CD8-positive, alpha-beta memory T cell (primary cell): ENCODE data around the gene GPSM1. TPM values are rescaled to one million over a fixed set of nuclear protein-coding genes. Genes with fewer than 3 reads are reported as not detected.

Source experiments
- CTCF ChIA-PET: fragments of 350-600 bp; sonication (Branson Sonifier 250); formaldehyde crosslinking; loops from one replicate; lab custom pipeline; 2021; ENCODE audit warnings: antibody characterized with exemption; lab: Charles Lee
- POLR2A ChIA-PET: fragments of 350-600 bp; sonication (Branson Sonifier 250); formaldehyde crosslinking; loops from one replicate; lab custom pipeline; 2021; ENCODE audit warnings: antibody characterized with exemption; lab: Charles Lee
- DNase-seq, 5 donors: peaks; one replicate each; pipeline versions ENCODE4 v3.0.0 to v3.0.0-alpha.2; 2020 to 2022; ENCODE audit warnings: mixed read lengths in 1 of 5
- H3K27ac ChIP-seq: one replicate; pipeline ENCODE4 v1.7.0; 2013; ENCODE audit warnings: low read depth, mild to moderate bottlenecking, low read length, moderate library complexity
- H3K27me3 ChIP-seq: 2 replicates; pipeline ENCODE4 v1.7.0; 2013; ENCODE audit warnings: low read length, mild to moderate bottlenecking; ENCODE audit not compliant: insufficient read depth, poor library complexity, severe bottlenecking
- H3K36me3 ChIP-seq: 2 replicates; pipeline ENCODE4 v1.7.0; 2013; ENCODE audit warnings: mild to moderate bottlenecking, low read length, moderate library complexity; ENCODE audit not compliant: insufficient read depth
- H3K4me1 ChIP-seq: 2 replicates; pipeline ENCODE4 v1.7.0; 2013; ENCODE audit warnings: mild to moderate bottlenecking, low read length, moderate library complexity; ENCODE audit not compliant: insufficient read depth
- H3K4me3 ChIP-seq: 2 replicates; pipeline ENCODE4 v1.7.0; 2013; ENCODE audit warnings: mild to moderate bottlenecking, low read length
- H3K9me3 ChIP-seq: 2 replicates; pipeline ENCODE4 v1.7.0; 2013; ENCODE audit warnings: mild to moderate bottlenecking, low read length
- H3K27ac Mint-ChIP-seq, 8 donors: one replicate each; pipeline ENCODE4 v1.8.0; 2020 to 2021; ENCODE audit warnings: mixed read lengths in 8 of 8, mild to moderate bottlenecking in 6 of 8, inconsistent platforms in 3 of 8, moderate library complexity in 3 of 8
- H3K27me3 Mint-ChIP-seq, 2 donors: one replicate each; pipeline ENCODE4 v1.8.0; 2020 to 2021; ENCODE audit warnings: mixed read lengths in 2 of 2, mild to moderate bottlenecking in 1 of 2, moderate library complexity in 1 of 2
- H3K36me3 Mint-ChIP-seq, 3 donors: one replicate each; pipeline ENCODE4 v1.8.0; 2020 to 2021; ENCODE audit warnings: mixed read lengths in 3 of 3, inconsistent platforms in 1 of 3, mild to moderate bottlenecking in 1 of 3
- H3K4me1 Mint-ChIP-seq, 3 donors: one replicate each; pipeline ENCODE4 v1.8.0; 2020 to 2021; ENCODE audit warnings: mixed read lengths in 3 of 3, inconsistent platforms in 1 of 3, mild to moderate bottlenecking in 1 of 3
- H3K4me3 Mint-ChIP-seq, 7 donors: one replicate each; pipeline ENCODE4 v1.8.0; 2020 to 2021; ENCODE audit warnings: mixed read lengths in 7 of 7, mild to moderate bottlenecking in 6 of 7, moderate library complexity in 4 of 7, inconsistent platforms in 2 of 7
- H3K9me3 Mint-ChIP-seq, 5 donors: one replicate each; pipeline ENCODE4 v1.8.0; 2020 to 2022; ENCODE audit warnings: mixed read lengths in 5 of 5, mild to moderate bottlenecking in 3 of 5, moderate library complexity in 2 of 5, inconsistent platforms in 1 of 5
- polyA plus RNA-seq: library from polyadenylated mRNA; unstranded; fragments of 300-500 nt; fragmentation: Illumina TruSeq; gene quantifications from one replicate; pipeline ENCODE4 v1.2.3, GENCODE V29; 2021
- total RNA-seq, 2 experiments: library from RNA; stranded (reverse); gene quantifications; one replicate each; pipeline ENCODE4 v1.2.3, GENCODE V29; 2021

The GPSM1 gene
- total and polyA plus RNA-seq, 3 experiments from 2014 or later = 1.7 to 7.5 (median 6.8) TPM

- no peaks in the 10 kb centered on the region for H3K9me3 Mint-ChIP-seq
- H3K27ac Mint-ChIP-seq = no peak overlapping the region
- no peaks in the 10 kb centered on the region for H3K27me3 Mint-ChIP-seq
- ChIA-PET POLR2A (no interaction called here), CTCF (no interaction called here)
- peaks cover 25% of the 10 kb centered on the region for H3K36me3 ChIP-seq
- no peak overlapping the region for H3K4me3 ChIP-seq
- no peaks in the 10 kb centered on the region for H3K9me3 ChIP-seq
- H3K27ac ChIP-seq = no peak overlapping the region
- peak overlapping the region in 1 of 7 donors; percentile 59 for H3K4me3 Mint-ChIP-seq
- H3K4me1 ChIP-seq = peaks cover 15% of the 10 kb centered on the region
- H3K27me3 ChIP-seq = no peaks in the 10 kb centered on the region
- no peak for DNase-seq
- H3K36me3 Mint-ChIP-seq = peaks cover 6 to 60% (median 10%) of the 10 kb centered on the region in 3 donors
- H3K4me1 Mint-ChIP-seq = peaks cover 12 to 17% (median 14%) of the 10 kb centered on the region in 3 donors
Observed at GRCh38 chr9:136395020-136395340, 67.6 kb downstream of the GPSM1 start.

GRCh38 chr9:136395345-136396218 lies 68.2 kb downstream of the GPSM1 start:
- peaks cover 25% of the 10 kb centered on the region for H3K36me3 ChIP-seq
- no peak overlapping the region for H3K4me3 Mint-ChIP-seq
- no peak for DNase-seq
- H3K9me3 ChIP-seq = no peaks in the 10 kb centered on the region
- no peaks in the 10 kb centered on the region for H3K27me3 ChIP-seq
- no peak overlapping the region for H3K4me3 ChIP-seq
- ChIA-PET POLR2A (no interaction called here), CTCF (interaction anchor here (0.6 kb wide), 1 partner anchor 1027 kb away, joined by 3 read pairs; the partner anchor contains the start of genes EXD3 and NOXA1)
- peaks cover 20% of the 10 kb centered on the region for H3K4me1 ChIP-seq
- peaks cover 6 to 57% (median 9%) of the 10 kb centered on the region in 3 donors for H3K36me3 Mint-ChIP-seq
- H3K27me3 Mint-ChIP-seq = no peaks in the 10 kb centered on the region
- peaks cover 13 to 19% (median 14%) of the 10 kb centered on the region in 3 donors for H3K4me1 Mint-ChIP-seq
- no peaks in the 10 kb centered on the region for H3K9me3 Mint-ChIP-seq
- no peak overlapping the region for H3K27ac ChIP-seq
- no peak overlapping the region for H3K27ac Mint-ChIP-seq

GRCh38 chr9:136396219-136396515 lies 68.8 kb downstream of the GPSM1 start:
- H3K4me3 Mint-ChIP-seq = peak overlapping the region in 1 of 7 donors; percentile 65
- H3K36me3 ChIP-seq = peaks cover 25% of the 10 kb centered on the region
- no peaks in the 10 kb centered on the region for H3K27me3 ChIP-seq
- H3K9me3 ChIP-seq = no peaks in the 10 kb centered on the region
- ChIA-PET CTCF (interaction anchor here (0.6 kb wide), 1 partner anchor 1027 kb away, joined by 3 read pairs; the partner anchor contains the start of genes EXD3 and NOXA1), POLR2A (no interaction called here)
- H3K4me1 ChIP-seq = peaks cover 22% of the 10 kb centered on the region
- no peaks in the 10 kb centered on the region for H3K9me3 Mint-ChIP-seq
- no peak overlapping the region for H3K27ac ChIP-seq
- H3K36me3 Mint-ChIP-seq = peaks cover 4 to 54% (median 9%) of the 10 kb centered on the region in 3 donors
- no peak overlapping the region for H3K4me3 ChIP-seq
- peaks cover 13 to 21% (median 14%) of the 10 kb centered on the region in 3 donors for H3K4me1 Mint-ChIP-seq
- H3K27me3 Mint-ChIP-seq = no peaks in the 10 kb centered on the region
- DNase-seq = no peak
- H3K27ac Mint-ChIP-seq = no peak overlapping the region

- H3K36me3 Mint-ChIP-seq = peaks cover 0 to 48% (median 2%) of the 10 kb centered on the region in 3 donors
- peak overlapping the region in 1 of 7 donors; percentile 91 for H3K4me3 Mint-ChIP-seq
- H3K27ac ChIP-seq = no peak overlapping the region
- H3K27me3 Mint-ChIP-seq = no peaks in the 10 kb centered on the region
- peaks cover 32% of the 10 kb centered on the region for H3K36me3 ChIP-seq
- H3K27ac Mint-ChIP-seq = no peak overlapping the region
- no peaks in the 10 kb centered on the region for H3K9me3 Mint-ChIP-seq
- peaks cover 19 to 32% (median 20%) of the 10 kb centered on the region in 3 donors for H3K4me1 Mint-ChIP-seq
- no peaks in the 10 kb centered on the region for H3K9me3 ChIP-seq
- DNase-seq = no peak
- no peak overlapping the region for H3K4me3 ChIP-seq
- POLR2A ChIA-PET = no interaction called here
- H3K27me3 ChIP-seq = no peaks in the 10 kb centered on the region
- CTCF ChIA-PET = no interaction called here
- peaks cover 23% of the 10 kb centered on the region for H3K4me1 ChIP-seq
Observed at GRCh38 chr9:136397643-136398042, 70.3 kb downstream of the GPSM1 start.

GRCh38 chr9:136398286-136398685 lies 70.9 kb downstream of the GPSM1 start:
- no peaks in the 10 kb centered on the region for H3K9me3 ChIP-seq
- peaks cover 33% of the 10 kb centered on the region for H3K36me3 ChIP-seq
- Mint-ChIP-seq H3K4me1 (peaks cover 21 to 35% (median 22%) of the 10 kb centered on the region in 3 donors), H3K27me3 (no peaks in the 10 kb centered on the region), H3K4me3 (peak overlapping the region; percentile 82 to 94 (median 85)), H3K9me3 (no peaks in the 10 kb centered on the region), H3K27ac (peak overlapping the region in 1 of 8 donors; percentile 81), H3K36me3 (peaks cover 0 to 47% (median 2%) of the 10 kb centered on the region in 3 donors)
- POLR2A ChIA-PET = no interaction called here
- no peaks in the 10 kb centered on the region for H3K27me3 ChIP-seq
- peaks cover 28% of the 10 kb centered on the region for H3K4me1 ChIP-seq
- H3K4me3 ChIP-seq = no peak overlapping the region
- CTCF ChIA-PET = no interaction called here
- H3K27ac ChIP-seq = no peak overlapping the region
- no peak for DNase-seq

- H3K27ac Mint-ChIP-seq = peak overlapping the region in 7 of 8 donors; percentile 58 to 86 (median 81)
- Histone ChIP-seq H3K4me3 (peak overlapping the region; percentile 80), H3K27me3 (no peaks in the 10 kb centered on the region), H3K9me3 (no peaks in the 10 kb centered on the region), H3K36me3 (peaks cover 22% of the 10 kb centered on the region), H3K4me1 (peaks cover 39% of the 10 kb centered on the region), H3K27ac (peak overlapping the region; percentile 54)
- peak in 4 of 5 donors; percentile 17 to 44 (median 32) for DNase-seq
- peaks cover 32 to 46% (median 33%) of the 10 kb centered on the region in 3 donors for H3K4me1 Mint-ChIP-seq
- no peaks in the 10 kb centered on the region for H3K9me3 Mint-ChIP-seq
- no peaks in the 10 kb centered on the region for H3K27me3 Mint-ChIP-seq
- peak overlapping the region; percentile 82 to 94 (median 85) for H3K4me3 Mint-ChIP-seq
- ChIA-PET POLR2A (no interaction called here), CTCF (interaction anchor here (0.8 kb wide), 1 partner anchor 36 kb away, joined by 3 read pairs; the partner anchor contains the start of gene DNLZ)
- H3K36me3 Mint-ChIP-seq = peaks cover 0 to 42% (median 2%) of the 10 kb centered on the region in 3 donors
Observed at GRCh38 chr9:136399176-136400037, 72.1 kb downstream of the GPSM1 start.

- peaks cover 48% of the 10 kb centered on the region for H3K4me1 ChIP-seq
- ChIA-PET POLR2A (no interaction called here), CTCF (interaction anchor here (0.7 to 1.8 kb wide), 6 partner anchors 9 to 64 kb away, joined by 3 to 13 read pairs (median 4); partner anchors contain the start of genes DNLZ, ENTR1 and PMPCA)
- no peaks in the 10 kb centered on the region for H3K27me3 ChIP-seq
- peak; percentile 81 to 90 (median 83) for DNase-seq
- peak within 1 kb of the TSS; percentile 80 for H3K4me3 ChIP-seq
- Mint-ChIP-seq H3K4me3 (peak within 1 kb of the TSS; percentile 82 to 94 (median 85)), H3K27ac (peak within 1 kb of the TSS in 7 of 8 donors; percentile 58 to 86 (median 81)), H3K27me3 (no peaks in the 10 kb centered on the region), H3K4me1 (peaks cover 40 to 54% (median 41%) of the 10 kb centered on the region in 3 donors), H3K36me3 (peaks cover 0 to 40% (median 2%) of the 10 kb centered on the region in 3 donors), H3K9me3 (no peaks in the 10 kb centered on the region)
- peak within 1 kb of the TSS; percentile 54 for H3K27ac ChIP-seq
- peaks cover 14% of the 10 kb centered on the region for H3K36me3 ChIP-seq
- H3K9me3 ChIP-seq = no peaks in the 10 kb centered on the region
Observed at GRCh38 chr9:136400038-136400834, 72.9 kb downstream of the GPSM1 start, which contains the start of gene SNAPC4. Gene SNAPC4, minus strand, starts transcription at chr9:136400170. Its CDS starts 1,742 bp downstream, at chr9:136398428.
